IPS DF 6.9 (cell line): ENCODE data around the gene LPAR1.
A peak's percentile ranks its signal among the peaks of the same experiment; 100 is the strongest.
"Not testable (repeated sequence)": the region's sequence is repeated elsewhere in the genome, so short reads cannot be mapped to it uniquely, and the experiment has no call there.

Experiments used
- DNase-seq: peaks from one replicate; pipeline ENCODE4 v3.0.0-alpha.2; 2013; ENCODE audit warnings: low read depth, low spot score
- H3K27ac ChIP-seq: one replicate; pipeline ENCODE4 v1.5.1; 2013; ENCODE audit warnings: low read length, control low read depth
- H3K27me3 ChIP-seq: 2 replicates; pipeline ENCODE4 v1.6.1; 2013; ENCODE audit warnings: mild to moderate bottlenecking, low read length; ENCODE audit not compliant: control insufficient read depth, insufficient read depth
- H3K36me3 ChIP-seq: 2 replicates; pipeline ENCODE4 v1.6.1; 2013; ENCODE audit warnings: low read length; ENCODE audit not compliant: control insufficient read depth, insufficient read depth
- H3K4me1 ChIP-seq: 2 replicates; pipeline ENCODE4 v1.6.1; 2013; ENCODE audit warnings: low read length; ENCODE audit not compliant: control insufficient read depth, insufficient read depth
- H3K4me3 ChIP-seq: 2 replicates; pipeline ENCODE4 v1.5.1; 2013; ENCODE audit warnings: mild to moderate bottlenecking, low read length
- H3K9me3 ChIP-seq: 2 replicates; pipeline ENCODE4 v1.6.1; 2013; ENCODE audit warnings: low read length, inconsistent platforms; ENCODE audit not compliant: control insufficient read depth, insufficient read depth
- WGBS: extraction: QIAGEN DNeasy Blood & Tissue Kit; methylation state at CpG from one replicate; pipeline ENCODE4 v1.1.7; 2013; ENCODE audit warnings: mixed read lengths, missing lambda C conversion rate; ENCODE audit not compliant: insufficient read length, insufficient coverage; 5-methylcytosine and 5-hydroxymethylcytosine counted together

Gene LPAR1

DNA sequence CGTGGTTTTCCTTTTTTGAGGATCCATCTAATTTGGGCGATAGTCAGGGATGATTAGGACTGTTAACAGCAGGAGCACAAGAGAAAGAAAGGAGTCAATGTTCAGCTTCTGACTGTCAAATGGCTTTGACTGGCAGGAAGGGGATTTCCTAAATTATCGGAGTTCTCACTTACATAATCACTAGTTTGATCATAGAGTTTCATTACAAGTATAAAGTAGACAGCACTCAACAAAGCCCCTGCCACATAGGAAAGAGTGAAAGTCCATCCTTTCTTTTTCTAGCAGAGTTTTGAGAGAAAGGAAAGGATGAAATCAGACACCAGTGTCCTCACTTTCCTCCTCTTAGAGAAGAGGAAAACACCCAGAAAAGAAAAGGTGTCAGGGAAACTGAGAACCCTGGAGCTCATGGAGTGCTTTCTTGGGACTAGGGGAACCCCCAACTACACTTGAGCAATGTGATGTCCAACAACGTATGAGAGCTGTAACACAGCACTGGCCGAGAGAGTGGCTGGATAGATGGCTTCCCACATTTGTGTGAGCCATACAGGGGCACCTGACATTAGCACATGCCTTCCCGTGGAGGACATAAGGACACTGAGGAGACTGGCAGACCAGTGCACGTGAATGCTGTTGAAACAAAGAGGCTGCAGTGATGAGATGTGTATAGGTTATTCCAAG lies 26.0 kb upstream of the LPAR1 start:
- Histone ChIP-seq H3K4me1 (no peaks in the 10 kb centered on the region), H3K27ac (no peak overlapping the region), H3K4me3 (no peak overlapping the region), H3K9me3 (no peaks in the 10 kb centered on the region), H3K27me3 (no peaks in the 10 kb centered on the region), H3K36me3 (no peaks in the 10 kb centered on the region)
- DNase-seq = no peak
- WGBS = no CpG with 5 or more reads among the region's 7 CpGs

DNA sequence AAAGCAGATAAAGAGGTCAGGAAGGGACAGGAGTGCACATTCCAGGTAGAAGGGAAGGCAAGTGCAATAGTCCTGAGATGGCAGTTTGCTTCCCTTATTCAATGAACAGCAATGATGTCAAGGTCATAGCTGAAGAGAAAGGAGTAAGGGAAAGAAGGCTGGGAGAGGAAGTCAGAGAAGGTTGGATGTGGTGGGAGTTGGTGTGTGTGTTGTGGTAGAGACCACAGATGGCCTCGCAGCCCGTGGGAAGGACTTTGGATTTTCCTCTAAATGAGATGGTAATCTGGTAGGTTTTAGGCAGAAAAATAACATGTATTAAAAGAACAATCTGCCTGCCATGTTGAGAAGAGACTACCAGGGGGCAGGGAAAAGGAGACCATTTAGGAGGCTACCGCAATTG lies 25.1 kb upstream of the LPAR1 start:
- no peak overlapping the region for H3K4me3 ChIP-seq
- H3K27ac ChIP-seq = no peak overlapping the region
- H3K9me3 ChIP-seq = no peaks in the 10 kb centered on the region
- no peak for DNase-seq
- no peaks in the 10 kb centered on the region for H3K27me3 ChIP-seq
- no CpG with 5 or more reads among the region's 3 CpGs for WGBS
- H3K36me3 ChIP-seq = no peaks in the 10 kb centered on the region
- H3K4me1 ChIP-seq = no peaks in the 10 kb centered on the region

- no peaks in the 10 kb centered on the region for H3K36me3 ChIP-seq
- no peak for DNase-seq
- H3K4me1 ChIP-seq = no peaks in the 10 kb centered on the region
- no peaks in the 10 kb centered on the region for H3K27me3 ChIP-seq
- no peaks in the 10 kb centered on the region for H3K9me3 ChIP-seq
- H3K4me3 ChIP-seq = no peak overlapping the region
- no CpG with 5 or more reads among the region's 3 CpGs for WGBS
- no peak overlapping the region for H3K27ac ChIP-seq
These were observed 19.9 kb upstream of the LPAR1 start for GRCh38 chr9:111058166-111058565.

DNA sequence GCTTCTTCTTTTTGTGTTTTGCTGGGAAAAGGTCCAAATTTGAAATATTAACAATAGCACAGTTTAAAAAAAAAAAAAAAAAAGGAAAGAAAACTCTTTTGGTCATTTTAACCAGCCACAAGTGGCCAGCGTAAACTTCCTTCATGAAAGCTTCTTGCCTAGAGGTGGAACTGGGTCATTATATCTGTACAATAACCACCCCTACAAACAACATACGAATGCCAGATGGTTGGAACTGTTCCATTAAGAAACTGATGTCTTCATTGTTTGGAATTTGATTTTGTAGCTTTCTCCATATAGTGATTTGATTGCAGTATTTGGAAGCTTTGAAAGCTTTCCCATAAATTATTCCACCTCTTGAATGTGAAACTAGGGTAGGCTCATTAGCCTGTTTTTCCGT lies 18.3 kb upstream of the LPAR1 start:
- Histone ChIP-seq H3K27me3 (no peaks in the 10 kb centered on the region), H3K4me1 (no peaks in the 10 kb centered on the region), H3K36me3 (no peaks in the 10 kb centered on the region), H3K4me3 (no peak overlapping the region), H3K9me3 (no peaks in the 10 kb centered on the region), H3K27ac (no peak overlapping the region)
- no peak for DNase-seq
- no CpG with 5 or more reads among the region's 3 CpGs for WGBS

- no CpG with 5 or more reads among the region's 2 CpGs for WGBS
- no peak overlapping the region for H3K27ac ChIP-seq
- no peaks in the 10 kb centered on the region for H3K4me1 ChIP-seq
- no peaks in the 10 kb centered on the region for H3K36me3 ChIP-seq
- no peaks in the 10 kb centered on the region for H3K9me3 ChIP-seq
- no peak overlapping the region for H3K4me3 ChIP-seq
- DNase-seq = no peak
- H3K27me3 ChIP-seq = no peaks in the 10 kb centered on the region
These were observed 14.5 kb upstream of the LPAR1 start for GRCh38 chr9:111052791-111053190.

DNA sequence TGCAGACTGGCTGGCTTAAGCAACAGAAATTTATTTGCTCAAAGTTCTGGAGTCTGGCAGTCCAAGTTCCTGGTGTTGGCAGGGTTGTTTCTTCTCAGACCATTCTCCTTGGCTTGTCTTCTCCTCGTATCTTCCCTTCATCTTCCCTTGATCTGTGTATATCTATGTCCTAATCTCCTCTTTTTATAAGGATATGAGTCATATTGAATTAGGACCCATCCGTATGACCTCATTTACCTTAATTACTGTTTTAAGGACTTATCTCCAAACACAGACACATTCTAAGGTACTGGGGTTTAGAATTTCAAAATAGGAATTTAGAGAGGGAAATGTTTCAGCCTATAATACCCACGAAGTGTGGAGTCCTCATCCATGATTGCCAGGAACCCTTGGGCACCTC lies 13.1 kb upstream of the LPAR1 start:
- Histone ChIP-seq H3K27me3 (no peaks in the 10 kb centered on the region), H3K4me3 (no peak overlapping the region), H3K36me3 (no peaks in the 10 kb centered on the region), H3K27ac (no peak overlapping the region), H3K4me1 (no peaks in the 10 kb centered on the region), H3K9me3 (no peaks in the 10 kb centered on the region)
- no CpG with 5 or more reads among the region's 3 CpGs for WGBS
- DNase-seq = no peak

GRCh38 chr9:111050819-111051218 lies 12.5 kb upstream of the LPAR1 start:
- no peaks in the 10 kb centered on the region for H3K36me3 ChIP-seq

GRCh38 chr9:111047287-111047686 lies 9.0 kb upstream of the LPAR1 start:
- H3K36me3 ChIP-seq, H3K27ac ChIP-seq, H3K4me1 ChIP-seq, H3K4me3 ChIP-seq, H3K27me3 ChIP-seq, H3K9me3 ChIP-seq, DNase-seq: not testable (repeated sequence)
- WGBS = no CpG with 5 or more reads among the region's 2 CpGs

More at GRCh38 chr9:111050819-111051218, 12.5 kb upstream of the LPAR1 start:
- Histone ChIP-seq H3K27me3 (no peaks in the 10 kb centered on the region), H3K4me3 (no peak overlapping the region), H3K9me3 (no peaks in the 10 kb centered on the region), H3K27ac (no peak overlapping the region), H3K4me1 (no peaks in the 10 kb centered on the region)
- DNase-seq = no peak

GRCh38 chr9:111041902-111042301 lies 3.6 kb upstream of the LPAR1 start:
- H3K4me3 ChIP-seq = no peak overlapping the region
- no peaks in the 10 kb centered on the region for H3K9me3 ChIP-seq
- DNase-seq = no peak
- no peak overlapping the region for H3K27ac ChIP-seq
- no CpG with 5 or more reads among the region's 5 CpGs for WGBS
- H3K36me3 ChIP-seq = no peaks in the 10 kb centered on the region
- no peaks in the 10 kb centered on the region; the same call in 1 of the 2 replicates for H3K27me3 ChIP-seq
- H3K4me1 ChIP-seq = no peaks in the 10 kb centered on the region

- no peak overlapping the region for H3K4me3 ChIP-seq
- no peak overlapping the region for H3K27ac ChIP-seq
- no peaks in the 10 kb centered on the region for H3K9me3 ChIP-seq
- WGBS = no CpG with 5 or more reads among the region's 3 CpGs
- no peak for DNase-seq
- no peaks in the 10 kb centered on the region; the same call in 1 of the 2 replicates for H3K27me3 ChIP-seq
- no peaks in the 10 kb centered on the region for H3K36me3 ChIP-seq
- no peaks in the 10 kb centered on the region for H3K4me1 ChIP-seq
These were observed 2.2 kb upstream of the LPAR1 start for GRCh38 chr9:111040494-111040893.

GRCh38 chr9:111039231-111039906 lies 1.1 kb upstream of the LPAR1 start:
- no peaks in the 10 kb centered on the region for H3K4me1 ChIP-seq
- H3K4me3 ChIP-seq = peak overlapping the region; percentile 95; the same call in 1 of the 2 replicates
- H3K27ac ChIP-seq = no peak overlapping the region
- no CpG with 5 or more reads among the region's 23 CpGs for WGBS
- no peak for DNase-seq
- no peaks in the 10 kb centered on the region for H3K9me3 ChIP-seq
- H3K27me3 ChIP-seq = no peaks in the 10 kb centered on the region; the same call in 1 of the 2 replicates
- H3K36me3 ChIP-seq = no peaks in the 10 kb centered on the region
